ENCODE measurements around the gene TLR1. TPM values are rescaled to one million over a fixed set of nuclear protein-coding genes. Genes with fewer than 3 reads are reported as not detected.

TLR1 gene
- total RNA-seq, 3 donors from 2014 or later, result 7.3 to 9.3 (median 7.7) TPM

GRCh38 chr4:38785041-38785790 lies 19.4 kb downstream of the TLR1 start:
- TF ChIP-seq CTCF (IDR thresholded peaks at IDR 0.05), result no peak
- Histone ChIP-seq H3K9me3 (no peaks in the 10 kb centered on the region), H3K36me3 (ENCODE audit: low read depth) (no peaks in the 10 kb centered on the region), H3K4me3 (no peak overlapping the region), H3K4me1 (ENCODE audit: low read depth) (no peaks in the 10 kb centered on the region)
- intact Hi-C loops (cut with DNase I, micrococcal nuclease), result no loop called here
- ATAC-seq (no peak), DNase-seq (no peak)

GRCh38 chr4:38784141-38784540 lies 20.4 kb downstream of the TLR1 start:
- TF ChIP-seq CTCF (IDR thresholded peaks at IDR 0.05), result no peak
- intact Hi-C loops (cut with DNase I, micrococcal nuclease), result no loop called here
- no peaks in the 10 kb centered on the region for H3K36me3 ChIP-seq (ENCODE audit: low read depth)

GRCh38 chr4:38783109-38783460 lies 21.5 kb downstream of the TLR1 start:
- TF ChIP-seq CTCF (IDR thresholded peaks at IDR 0.05), result no peak
- no peak for DNase-seq
- Histone ChIP-seq H3K9me3 (no peaks in the 10 kb centered on the region), H3K4me3 (no peak overlapping the region), H3K36me3 (ENCODE audit: low read depth) (no peaks in the 10 kb centered on the region), H3K4me1 (ENCODE audit: low read depth) (no peaks in the 10 kb centered on the region)
- intact Hi-C loops (cut with DNase I, micrococcal nuclease), result no loop called here
- no peak for ATAC-seq

More at GRCh38 chr4:38784141-38784540, 20.4 kb downstream of the TLR1 start:
- Histone ChIP-seq H3K4me1 (ENCODE audit: low read depth) (no peaks in the 10 kb centered on the region), H3K9me3 (no peaks in the 10 kb centered on the region), H3K4me3 (no peak overlapping the region)
- DNase-seq, result no peak
- no peak for ATAC-seq

GRCh38 chr4:38782452-38783108 lies 22.0 kb downstream of the TLR1 start, which contains the start of gene TLR10:
TSS of gene TLR10 (minus strand) at chr4:38782990. CDS start at chr4:38775590, 7,400 bp downstream.
- no peaks in the 10 kb centered on the region for H3K9me3 ChIP-seq
- peak; percentile 52 for TF ChIP-seq CTCF (IDR thresholded peaks at IDR 0.05)
- DNase-seq, result peak in 1 of 3 donors; percentile 69
- intact Hi-C loops (cut with DNase I, micrococcal nuclease), result no loop called here
- peak; percentile 88 for ATAC-seq
- no peaks in the 10 kb centered on the region for H3K36me3 ChIP-seq (ENCODE audit: low read depth)
- H3K4me3 ChIP-seq, result no peak within 1 kb of the TSS
- H3K4me1 ChIP-seq (ENCODE audit: low read depth), result no peaks in the 10 kb centered on the region

GRCh38 chr4:38781854-38782261 lies 22.7 kb downstream of the TLR1 start:
- H3K4me3 ChIP-seq, result no peak overlapping the region
- no peaks in the 10 kb centered on the region for H3K4me1 ChIP-seq (ENCODE audit: low read depth)
- no peak for TF ChIP-seq CTCF (IDR thresholded peaks at IDR 0.05)
- no peak for DNase-seq
- H3K36me3 ChIP-seq (ENCODE audit: low read depth), result no peaks in the 10 kb centered on the region
- intact Hi-C loops (cut with DNase I, micrococcal nuclease), result no loop called here
- H3K9me3 ChIP-seq, result no peaks in the 10 kb centered on the region
- ATAC-seq, result no peak

Measured in mucosa of descending colon (tissue), 3 donors.